ENCODE results near the gene IQCF5. TPM values are rescaled to one million over a fixed set of nuclear protein-coding genes. Genes with fewer than 3 reads are reported as not detected.

Gene IQCF5
- total and polyA plus RNA-seq, 2 donors (not counting 3 experiments of a cell fraction or from before 2014, with no cell fraction given) = not detected

DNA sequence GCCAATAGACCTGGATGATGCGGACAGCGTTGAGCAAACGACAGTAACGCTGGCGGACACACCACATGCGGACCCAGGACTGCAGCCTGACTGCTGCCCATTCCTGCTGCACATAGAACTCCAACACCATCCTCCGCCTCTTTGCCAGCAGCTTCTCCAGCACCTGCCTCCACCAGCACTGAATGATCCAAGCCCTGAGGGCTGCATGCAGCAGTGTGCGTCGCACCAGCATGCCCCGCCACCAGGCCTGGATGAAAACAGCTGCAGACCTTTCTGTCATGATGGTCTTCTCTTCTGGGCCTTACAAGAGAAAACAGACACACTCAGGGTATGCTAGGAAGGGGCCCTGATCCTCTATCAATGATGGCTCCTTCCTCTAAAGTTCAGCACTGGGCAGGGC lies 1.5 kb downstream of the IQCF5 start:
- Histone ChIP-seq H3K36me3 (ENCODE audit: control insufficient read depth in 2 of 2, extremely low read depth in 1 of 2, insufficient read depth in 2 of 2, low read length in 2 of 2) (no peaks in the 10 kb centered on the region), H3K27ac (ENCODE audit: insufficient read depth, low read depth, low read length) (no peak overlapping the region), H3K9ac (replicated peaks; ENCODE audit: extremely low read depth, insufficient read depth, low read length) (no peak overlapping the region), H3K9me1 (replicated peaks; ENCODE audit: control insufficient read depth, extremely low read depth, insufficient read depth, low read length) (no peaks in the 10 kb centered on the region), H3K4me3 (replicated peaks in 1 of 3; ENCODE audit: insufficient read depth in 1 of 3, low read depth in 1 of 3, low read length in 3 of 3) (no peak overlapping the region), H3K27me3 (ENCODE audit: control insufficient read depth in 2 of 2, insufficient read depth in 2 of 2, low read length in 2 of 2) (peaks cover 0 to 2% of the 10 kb centered on the region in 2 experiments), H3K4me2 (ENCODE audit: insufficient read depth, low read length) (no peak overlapping the region), H3K79me2 (ENCODE audit: control insufficient read depth, insufficient read depth, low read length) (no peaks in the 10 kb centered on the region), H3K4me1 (ENCODE audit: control insufficient read depth, extremely low read depth, insufficient read depth, low read length) (no peaks in the 10 kb centered on the region), H2AFZ (ENCODE audit: low read depth, low read length) (no peak overlapping the region), H4K20me1 (replicated peaks; ENCODE audit: control insufficient read depth, extremely low read depth, insufficient read depth, low read length) (no peaks in the 10 kb centered on the region), H3K9me3 (replicated peaks; ENCODE audit: control insufficient read depth, insufficient read depth, low read length) (no peaks in the 10 kb centered on the region)
- FAIRE-seq (no peak), DNase-seq (ENCODE audit: low read depth, low spot score) (no peak)
- dilution Hi-C loops (cut with MboI; ENCODE audit: extremely low pct_ligation_motif_present, low sequenced_read_pairs) = no loop called here
- ChIA-PET POLR2A (no interaction called here), CTCF (no interaction called here)
- intact Hi-C loops (cut with micrococcal nuclease) = no loop called here
- BruUV-seq (replicated peaks) = no TSS peak
- TF ChIP-seq MYC (IDR thresholded peaks at IDR 0.05; ENCODE audit: low read depth, low read length) (no peak), GATA2 (IDR thresholded peaks at IDR 0.05; ENCODE audit: insufficient read depth, insufficient read length, low read depth, low read length) (no peak), POLR2A (IDR thresholded peaks at IDR 0.05; ENCODE audit: low read depth, low read length) (no peak), POLR2AphosphoS5 (IDR thresholded peaks at IDR 0.05; ENCODE audit: insufficient read depth, low read depth, low read length) (no peak), JUN (IDR thresholded peaks at IDR 0.05; ENCODE audit: borderline replicate concordance, insufficient read depth, insufficient read length, low read depth) (no peak), EZH2 (IDR thresholded peaks at IDR 0.05; ENCODE audit: borderline replicate concordance, low read depth, low read length, severe bottlenecking) (no peak), FOS (IDR thresholded peaks at IDR 0.05; ENCODE audit: borderline replicate concordance, insufficient read depth, low read length) (no peak)
- TF ChIP-seq, protein P1, sequence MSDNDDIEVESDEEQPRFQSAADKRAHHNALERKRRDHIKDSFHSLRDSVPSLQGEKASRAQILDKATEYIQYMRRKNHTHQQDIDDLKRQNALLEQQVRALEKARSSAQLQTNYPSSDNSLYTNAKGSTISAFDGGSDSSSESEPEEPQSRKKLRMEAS (IDR thresholded peaks at IDR 0.05; ENCODE audit: insufficient read depth, insufficient read length) = no peak
- TF ChIP-seq, protein P2, sequence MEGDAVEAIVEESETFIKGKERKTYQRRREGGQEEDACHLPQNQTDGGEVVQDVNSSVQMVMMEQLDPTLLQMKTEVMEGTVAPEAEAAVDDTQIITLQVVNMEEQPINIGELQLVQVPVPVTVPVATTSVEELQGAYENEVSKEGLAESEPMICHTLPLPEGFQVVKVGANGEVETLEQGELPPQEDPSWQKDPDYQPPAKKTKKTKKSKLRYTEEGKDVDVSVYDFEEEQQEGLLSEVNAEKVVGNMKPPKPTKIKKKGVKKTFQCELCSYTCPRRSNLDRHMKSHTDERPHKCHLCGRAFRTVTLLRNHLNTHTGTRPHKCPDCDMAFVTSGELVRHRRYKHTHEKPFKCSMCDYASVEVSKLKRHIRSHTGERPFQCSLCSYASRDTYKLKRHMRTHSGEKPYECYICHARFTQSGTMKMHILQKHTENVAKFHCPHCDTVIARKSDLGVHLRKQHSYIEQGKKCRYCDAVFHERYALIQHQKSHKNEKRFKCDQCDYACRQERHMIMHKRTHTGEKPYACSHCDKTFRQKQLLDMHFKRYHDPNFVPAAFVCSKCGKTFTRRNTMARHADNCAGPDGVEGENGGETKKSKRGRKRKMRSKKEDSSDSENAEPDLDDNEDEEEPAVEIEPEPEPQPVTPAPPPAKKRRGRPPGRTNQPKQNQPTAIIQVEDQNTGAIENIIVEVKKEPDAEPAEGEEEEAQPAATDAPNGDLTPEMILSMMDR (IDR thresholded peaks at IDR 0.05; ENCODE audit: extremely low read depth in 1 of 2, insufficient read depth in 1 of 2, low read depth in 1 of 2, low read length in 2 of 2) = no peak

Data from endothelial cell of umbilical vein (primary cell).